ENCODE measurements around the gene ZCCHC18.

DNA sequence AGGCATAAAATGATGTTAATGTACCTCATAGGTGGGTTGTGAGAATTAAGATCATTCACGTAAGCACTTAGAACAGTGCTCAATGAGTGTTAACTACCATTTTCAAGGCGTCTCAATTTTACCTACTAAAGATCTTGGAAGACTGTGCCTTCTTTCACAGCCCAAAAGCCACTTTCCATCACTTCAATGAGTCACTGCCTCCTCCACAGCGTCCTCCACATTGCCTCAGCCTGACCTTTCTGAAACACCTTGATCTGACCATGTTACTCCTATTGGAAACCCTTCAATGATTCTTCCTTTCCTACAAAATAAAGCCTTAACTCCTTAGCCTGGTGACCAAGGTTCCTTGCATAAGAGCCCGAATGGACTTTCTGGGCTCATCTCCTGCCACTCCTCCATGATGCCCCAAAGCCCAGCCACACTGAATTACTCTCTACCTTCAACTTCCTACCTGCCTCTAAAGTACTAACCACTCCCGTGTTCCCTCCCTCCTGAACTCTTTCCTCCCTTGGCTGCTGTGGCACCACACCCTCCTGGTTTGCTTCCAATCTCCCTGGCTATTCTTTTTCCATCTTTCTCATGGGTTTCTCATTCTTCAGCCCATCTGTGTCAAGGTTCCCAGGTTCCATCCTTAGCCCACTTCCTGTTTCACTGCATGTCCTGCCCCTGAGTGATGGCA, 22.4 kb downstream of the ZCCHC18 start:
- TF ChIP-seq, protein P1, sequence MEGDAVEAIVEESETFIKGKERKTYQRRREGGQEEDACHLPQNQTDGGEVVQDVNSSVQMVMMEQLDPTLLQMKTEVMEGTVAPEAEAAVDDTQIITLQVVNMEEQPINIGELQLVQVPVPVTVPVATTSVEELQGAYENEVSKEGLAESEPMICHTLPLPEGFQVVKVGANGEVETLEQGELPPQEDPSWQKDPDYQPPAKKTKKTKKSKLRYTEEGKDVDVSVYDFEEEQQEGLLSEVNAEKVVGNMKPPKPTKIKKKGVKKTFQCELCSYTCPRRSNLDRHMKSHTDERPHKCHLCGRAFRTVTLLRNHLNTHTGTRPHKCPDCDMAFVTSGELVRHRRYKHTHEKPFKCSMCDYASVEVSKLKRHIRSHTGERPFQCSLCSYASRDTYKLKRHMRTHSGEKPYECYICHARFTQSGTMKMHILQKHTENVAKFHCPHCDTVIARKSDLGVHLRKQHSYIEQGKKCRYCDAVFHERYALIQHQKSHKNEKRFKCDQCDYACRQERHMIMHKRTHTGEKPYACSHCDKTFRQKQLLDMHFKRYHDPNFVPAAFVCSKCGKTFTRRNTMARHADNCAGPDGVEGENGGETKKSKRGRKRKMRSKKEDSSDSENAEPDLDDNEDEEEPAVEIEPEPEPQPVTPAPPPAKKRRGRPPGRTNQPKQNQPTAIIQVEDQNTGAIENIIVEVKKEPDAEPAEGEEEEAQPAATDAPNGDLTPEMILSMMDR (IDR thresholded peaks at IDR 0.05), result no peak
- TF ChIP-seq POLR2A (IDR thresholded peaks at IDR 0.05), result no peak
